NCI-H446 treated with DMSO at 0.1 percent for 48 hours (cell line): ENCODE results near the gene MRPL2.

Source experiments
- DNase-seq: peaks from one replicate; lab custom pipeline; 2025; lab: John Stamatoyannopoulos, UW

The MRPL2 gene

DNA sequence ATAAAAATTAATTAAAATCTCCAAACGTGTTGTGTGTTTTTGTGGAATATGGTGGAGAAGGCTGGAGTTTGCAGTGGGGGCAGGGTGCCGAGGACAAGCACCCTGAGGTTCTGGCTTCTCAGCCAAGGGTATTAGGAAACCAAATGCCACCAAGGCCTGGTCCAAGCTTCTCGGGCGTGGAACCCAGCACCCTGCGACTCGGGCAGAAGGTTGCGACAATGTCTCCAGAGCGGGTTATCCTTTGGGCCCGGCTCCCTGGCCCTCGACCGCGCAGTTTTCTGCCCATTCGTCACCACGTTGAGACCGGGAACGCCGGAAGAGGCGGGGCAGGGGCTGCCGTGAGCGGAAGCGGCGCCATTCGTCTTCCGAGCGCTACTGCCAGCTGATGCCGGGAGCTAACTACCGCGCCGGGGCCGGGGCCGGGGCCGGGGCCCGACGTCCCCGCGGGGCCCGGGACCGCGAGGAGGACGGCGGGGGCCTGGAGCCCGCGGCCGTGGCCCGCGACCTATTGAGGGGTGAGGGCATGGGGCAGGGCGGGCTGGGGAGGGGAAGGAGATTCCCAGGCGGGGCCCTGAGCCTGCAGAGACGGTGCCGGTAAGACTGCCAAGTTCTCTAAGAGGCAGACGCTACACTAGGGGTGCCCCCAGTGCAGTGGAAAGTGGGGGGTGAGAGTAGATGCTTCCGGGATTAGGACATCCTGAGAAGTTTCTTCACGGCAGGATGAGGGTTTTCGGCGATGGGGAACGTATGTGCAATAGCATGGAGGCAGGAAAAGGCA, 37.8 kb downstream of the MRPL2 start, which contains the start of gene RRP36:
TSS of gene RRP36 (plus strand) at position 354 of the 778 bp plus-strand sequence. CDS start at position 386, 32 bp downstream.
- DNase-seq: peak; percentile 10

DNA sequence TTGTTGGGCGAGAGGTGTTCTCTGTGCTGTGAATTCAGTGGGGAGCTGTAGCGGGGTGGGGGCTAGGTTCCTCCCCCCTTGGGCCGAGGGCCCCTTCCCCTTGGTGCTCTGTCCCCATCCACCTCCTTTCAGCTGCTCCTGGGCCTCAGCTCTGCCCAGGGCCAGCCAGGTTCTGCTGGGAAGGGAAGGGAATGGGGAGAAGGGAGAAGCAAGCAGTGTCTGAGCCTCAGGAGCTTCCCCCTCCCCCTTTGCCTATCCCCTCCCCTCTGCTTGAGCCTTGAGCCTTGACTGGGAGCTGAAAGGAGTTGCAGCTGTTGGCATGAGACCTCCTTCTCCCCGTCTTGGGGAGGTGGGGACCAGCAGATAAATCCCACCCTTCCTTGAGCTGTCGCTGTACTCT, 38.4 kb downstream of the MRPL2 start:
- DNase-seq: no peak

DNA sequence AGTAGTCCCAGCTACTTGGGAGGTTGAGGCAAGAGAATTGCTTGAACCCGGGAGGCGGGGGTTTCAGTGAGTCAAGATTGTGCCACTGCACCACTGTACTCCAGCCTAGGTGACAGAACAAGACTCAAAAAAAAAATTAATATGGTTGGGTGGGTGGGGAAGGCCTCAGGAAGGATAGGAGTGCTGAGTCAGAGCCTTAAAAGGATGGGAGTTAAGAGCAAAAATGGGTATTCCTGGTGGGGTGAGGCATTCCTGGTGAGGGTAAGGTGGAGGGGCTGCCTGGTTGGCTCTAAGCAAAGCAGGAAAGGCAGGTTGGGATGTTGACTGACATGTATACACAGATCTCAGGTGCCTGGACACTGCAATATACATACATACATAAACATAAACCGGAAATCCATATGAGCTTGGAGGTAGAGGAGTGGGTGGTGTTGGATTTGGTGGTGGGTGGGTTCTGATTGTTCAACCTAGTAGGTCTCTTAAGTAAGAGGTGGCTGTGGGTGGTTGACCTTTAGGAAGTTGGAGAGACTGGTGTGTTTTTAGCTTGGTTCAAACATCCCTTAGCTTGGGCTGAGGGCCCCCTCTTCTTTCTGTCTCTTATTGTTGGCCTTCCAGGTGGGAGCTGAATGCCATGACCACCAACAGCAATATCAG, 39.1 kb downstream of the MRPL2 start:
- DNase-seq: no peak

DNA sequence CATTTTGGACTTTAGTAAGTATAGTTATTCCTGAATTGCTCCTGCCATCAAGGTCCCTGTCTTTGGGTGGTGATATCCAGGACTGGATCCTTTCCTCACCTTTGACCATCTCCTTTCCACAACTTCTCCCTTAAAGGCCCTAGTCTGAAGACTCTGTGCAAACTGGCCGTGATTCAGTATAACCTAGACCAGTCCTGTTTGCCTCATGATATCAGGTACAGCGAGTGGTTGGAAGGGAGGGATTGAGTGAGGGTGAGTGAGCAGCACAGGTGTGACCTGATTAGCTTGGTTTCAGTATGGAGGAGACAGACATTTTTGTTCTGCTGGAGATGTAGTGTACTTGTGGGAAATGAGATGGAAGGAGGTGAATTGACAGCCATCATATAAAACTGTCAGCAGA, 40.1 kb downstream of the MRPL2 start:
- DNase-seq: no peak

DNA sequence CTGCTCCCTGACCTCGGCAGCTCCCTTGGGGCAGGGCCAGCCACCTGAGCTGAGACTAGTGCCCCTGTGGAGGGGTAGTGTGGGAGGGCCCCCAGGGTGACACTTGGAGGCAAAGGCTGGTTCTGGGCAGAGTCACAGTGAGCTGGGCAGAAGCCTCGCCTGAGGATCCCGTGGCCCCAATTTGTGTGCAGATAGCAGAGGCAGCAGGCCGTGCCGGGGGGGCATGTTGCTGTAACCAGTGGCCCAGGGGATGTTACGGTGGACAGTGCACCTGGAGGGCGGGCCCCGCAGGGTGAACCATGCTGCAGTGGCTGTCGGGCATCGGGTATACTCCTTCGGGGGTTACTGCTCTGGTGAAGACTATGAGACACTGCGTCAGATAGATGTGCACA, 42.3 kb downstream of the MRPL2 start:
- DNase-seq: no peak

DNA sequence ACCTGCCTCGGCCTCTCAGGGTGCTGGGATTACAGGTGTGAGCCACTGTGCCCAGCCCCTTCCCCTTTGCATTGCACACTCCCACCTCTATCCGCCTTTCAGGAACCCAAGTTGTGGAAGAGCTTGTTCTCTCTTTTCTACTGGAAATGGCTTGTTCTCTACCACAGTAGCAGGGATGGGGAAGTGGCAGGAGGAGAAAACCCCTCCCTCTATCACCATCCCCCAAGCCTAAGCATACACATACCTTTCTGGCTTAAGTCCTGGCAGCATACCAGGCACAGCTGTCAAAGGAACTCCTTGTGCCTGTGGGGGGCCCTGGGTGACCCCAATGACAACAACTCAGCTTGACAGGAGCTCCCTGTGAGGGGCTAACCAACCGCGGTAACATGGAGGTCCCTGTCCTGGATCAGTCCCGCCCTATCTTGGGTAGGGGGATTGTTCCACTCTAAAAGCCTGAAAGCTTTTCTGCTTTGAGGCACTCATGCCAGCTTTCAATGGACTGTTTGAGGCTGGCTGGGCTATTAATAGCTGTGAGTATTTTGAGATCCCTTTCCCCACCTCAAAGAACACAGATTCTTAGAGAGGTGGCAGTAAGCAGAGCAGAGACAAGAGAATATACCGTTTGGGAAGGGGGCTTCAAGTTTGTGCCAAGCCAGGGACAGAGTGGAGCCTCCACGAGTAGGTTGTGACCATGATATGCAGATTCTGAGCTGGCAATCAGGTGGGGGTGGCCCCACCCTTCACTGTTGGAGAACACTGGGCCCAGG, 42.9 kb downstream of the MRPL2 start:
- DNase-seq: no peak

DNA sequence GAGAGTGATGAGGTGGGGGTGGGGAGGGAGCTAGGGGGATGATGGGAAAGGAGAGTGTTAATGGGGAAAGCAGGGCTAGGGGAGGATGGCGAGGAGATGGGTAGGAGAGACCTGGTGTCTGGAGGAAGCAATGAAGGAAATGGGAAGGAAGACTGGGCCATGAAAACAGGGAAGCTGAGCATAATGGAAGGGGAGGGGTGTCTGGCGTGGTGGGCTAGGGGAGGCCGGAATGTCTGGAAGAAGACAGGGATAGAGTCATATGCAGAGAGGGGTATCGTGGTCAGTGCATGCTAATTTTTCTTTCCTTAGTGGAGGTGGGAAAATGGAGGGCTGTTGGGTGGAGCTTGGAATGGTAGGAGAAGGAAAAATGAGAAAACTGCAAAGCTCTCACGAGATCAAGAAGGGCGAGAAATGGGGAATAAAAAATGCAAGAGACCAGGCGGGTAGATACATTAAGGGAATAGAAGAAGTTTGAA, 44.8 kb downstream of the MRPL2 start:
- no peak for DNase-seq

DNA sequence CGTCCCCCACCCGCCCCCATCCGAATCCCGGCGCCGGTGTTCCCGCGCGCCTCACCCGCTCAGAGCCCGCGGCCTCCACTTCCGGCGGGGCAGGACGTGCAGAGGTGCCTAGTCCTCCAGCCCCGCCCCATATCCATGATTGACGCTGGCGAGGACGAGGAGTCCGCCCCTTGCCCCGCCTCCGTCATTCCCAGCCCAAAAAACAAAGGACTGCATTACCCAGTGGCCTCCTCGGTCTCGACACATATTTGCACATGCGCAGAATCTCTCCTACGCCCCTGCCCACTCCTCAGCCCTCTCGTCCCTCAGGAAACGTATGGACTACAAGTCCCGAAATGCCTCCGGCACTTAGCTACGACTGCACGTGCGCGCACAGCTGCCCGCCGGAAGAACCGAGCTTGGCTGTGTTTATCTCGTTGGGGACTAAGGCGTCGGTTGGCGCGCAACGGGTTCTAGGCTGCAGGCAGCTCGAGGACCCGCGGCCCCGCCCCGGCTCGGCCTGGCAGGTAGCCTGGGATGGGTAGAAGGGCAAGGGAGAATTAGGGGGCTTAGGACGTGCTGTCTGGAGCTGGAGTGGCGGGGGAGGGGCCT, 45.3 kb downstream of the MRPL2 start, which contains the start of the genes KLHDC3 and MEA1:
TSS of gene KLHDC3 (plus strand) at position 407 of the 591 bp plus-strand sequence. CDS start 2,944 bp downstream, outside the sequence.
TSS of gene MEA1 (minus strand) at position 104 of the 591 bp plus-strand sequence. CDS start 133 bp downstream, outside the sequence.
- peak; percentile 100 for DNase-seq

DNA sequence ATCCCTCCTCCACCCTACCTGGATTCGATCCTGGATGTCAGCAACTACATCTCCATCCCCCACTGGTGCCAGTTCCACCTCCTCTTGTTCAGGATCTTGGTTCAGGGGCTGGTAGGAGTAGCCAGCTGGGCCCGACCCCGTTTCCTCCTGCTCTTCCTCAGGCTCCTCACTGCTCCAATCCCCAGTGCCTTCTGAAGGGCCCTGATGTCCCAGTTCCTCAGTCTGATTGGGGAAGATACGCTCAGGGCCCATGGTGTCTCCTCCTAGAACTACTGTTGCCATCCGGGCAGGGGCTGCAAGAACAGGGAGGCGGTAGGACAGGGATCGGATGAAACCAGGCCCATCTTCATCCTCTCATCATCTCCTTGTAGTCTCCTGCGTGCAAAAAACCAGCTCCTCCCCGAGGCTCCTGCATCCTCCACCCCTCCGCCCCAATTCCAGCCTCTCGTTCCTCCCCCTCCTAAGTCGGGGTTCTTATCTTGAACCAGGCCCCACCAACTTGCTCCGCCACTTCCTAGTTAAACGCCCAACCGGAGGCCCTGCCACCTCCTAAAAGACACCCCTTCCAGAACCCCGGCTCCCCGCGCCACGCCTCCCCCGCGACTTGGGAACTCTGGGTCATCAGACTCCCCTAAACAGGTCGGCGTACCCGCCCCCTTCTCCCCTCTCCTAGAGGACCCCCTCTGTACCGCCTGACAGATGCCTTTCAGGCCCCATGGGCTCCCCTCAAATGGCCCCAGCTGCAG, 46.0 kb downstream of the MRPL2 start:
- no peak for DNase-seq

DNA sequence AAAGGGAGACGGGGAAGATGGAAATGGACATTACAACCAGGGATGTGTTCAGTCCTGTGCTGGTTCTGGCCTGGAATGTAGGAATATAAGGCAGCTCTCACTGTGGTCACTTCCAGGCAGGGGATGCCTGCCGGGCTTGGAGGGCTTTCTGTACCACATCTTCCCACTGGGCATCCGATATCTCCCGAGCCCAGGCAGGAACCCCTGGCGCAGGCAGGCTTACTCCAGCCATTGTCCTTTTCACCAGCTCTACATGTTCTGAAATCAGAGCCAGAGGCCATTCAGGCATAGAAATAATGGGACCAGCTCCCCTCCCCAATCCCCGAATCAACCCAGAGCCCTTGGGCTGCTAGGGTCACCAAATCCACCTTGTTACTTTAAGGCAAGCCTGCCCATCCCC, 46.9 kb downstream of the MRPL2 start:
- no peak for DNase-seq

DNA sequence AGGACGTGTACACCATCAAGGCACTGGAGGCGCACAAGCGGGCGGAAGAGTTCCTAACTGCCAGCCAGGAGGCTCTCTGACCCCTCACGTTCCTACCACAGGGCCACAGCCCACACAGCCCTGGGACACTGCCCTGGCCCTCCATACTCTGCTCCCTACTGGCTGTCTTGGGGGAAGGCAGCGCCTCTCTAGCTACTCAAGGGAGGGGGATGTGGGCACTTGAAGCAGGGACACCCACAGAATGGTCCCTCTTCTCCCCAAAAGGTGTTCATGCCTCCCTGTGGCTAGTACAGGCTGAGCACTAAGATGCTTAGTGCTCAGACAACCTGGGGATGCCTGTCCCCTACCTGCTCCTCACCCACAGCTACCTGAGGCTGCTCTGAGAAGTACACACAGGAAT, 48.0 kb downstream of the MRPL2 start:
- DNase-seq: no peak

DNA sequence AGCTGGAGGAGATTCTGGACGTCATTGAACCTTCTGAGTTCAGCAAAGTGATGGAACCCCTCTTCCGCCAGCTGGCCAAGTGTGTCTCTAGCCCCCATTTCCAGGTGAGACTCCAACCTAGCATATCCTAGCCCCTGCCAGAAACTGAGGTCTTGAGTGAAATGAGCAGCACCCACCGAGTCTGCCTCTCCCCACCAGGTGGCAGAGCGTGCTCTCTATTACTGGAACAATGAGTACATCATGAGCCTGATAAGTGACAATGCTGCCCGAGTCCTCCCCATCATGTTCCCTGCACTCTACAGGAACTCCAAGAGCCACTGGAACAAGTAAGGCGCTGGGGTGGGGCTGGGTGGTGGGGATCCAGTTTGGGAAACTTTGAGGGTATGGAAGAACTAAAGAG, 50.1 kb downstream of the MRPL2 start:
- DNase-seq: no peak

DNA sequence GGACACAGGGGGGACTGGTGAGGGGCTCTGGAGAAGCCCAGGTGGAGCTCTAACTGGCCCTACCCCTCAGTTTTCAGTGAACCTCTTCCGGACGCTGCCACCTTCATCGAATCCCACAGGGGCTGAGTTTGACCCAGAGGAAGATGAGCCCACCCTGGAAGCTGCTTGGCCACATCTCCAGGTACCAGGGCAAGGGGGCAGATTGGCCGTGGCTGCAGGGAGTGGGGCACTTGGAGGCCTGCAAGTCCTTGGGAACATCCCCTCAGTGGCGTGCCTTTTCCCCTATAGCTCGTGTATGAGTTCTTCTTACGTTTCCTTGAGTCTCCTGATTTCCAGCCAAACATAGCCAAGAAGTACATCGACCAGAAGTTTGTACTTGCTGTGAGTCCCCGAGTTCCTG, 52.1 kb downstream of the MRPL2 start:
- DNase-seq: no peak

DNA sequence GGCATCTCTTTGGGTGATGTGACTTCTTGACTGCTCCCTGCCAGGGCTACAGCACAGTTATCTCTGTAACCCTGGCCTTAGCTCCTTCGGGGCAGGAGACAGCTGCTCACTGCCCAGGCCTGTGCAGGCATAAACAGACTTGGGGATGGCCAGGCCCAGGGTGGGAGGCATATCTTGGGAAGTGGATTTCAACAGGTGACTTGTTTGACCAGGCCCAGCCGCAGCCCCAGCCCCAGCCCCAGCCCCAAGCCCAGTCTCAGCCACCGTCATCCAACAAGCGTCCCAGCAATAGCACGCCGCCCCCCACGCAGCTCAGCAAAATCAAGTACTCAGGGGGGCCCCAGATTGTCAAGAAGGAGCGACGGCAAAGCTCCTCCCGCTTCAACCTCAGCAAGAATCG, 53.0 kb downstream of the MRPL2 start:
- no peak for DNase-seq

DNA sequence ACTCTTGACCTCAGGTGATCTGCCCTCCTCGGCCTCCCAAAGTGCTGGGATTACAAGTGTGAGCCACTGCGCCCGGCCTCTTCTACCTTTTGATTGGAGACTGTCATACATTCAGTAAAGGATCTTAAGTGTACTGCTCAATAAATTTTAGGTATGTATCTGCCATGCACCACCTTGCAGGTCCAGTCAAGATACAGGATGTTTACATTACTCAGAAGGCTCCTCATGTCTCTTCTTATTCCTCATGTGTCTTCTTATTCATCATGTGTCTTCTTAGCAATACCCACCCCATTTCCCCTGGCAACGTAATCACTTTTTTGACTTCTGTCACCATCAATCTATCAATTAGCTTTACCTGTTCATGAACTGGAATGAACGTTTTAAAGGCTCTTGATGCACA, 53.4 kb downstream of the MRPL2 start:
- no peak for DNase-seq
